B cell (primary cell): ENCODE measurements around the gene ANKRD28. TPM values are rescaled to one million over a fixed set of nuclear protein-coding genes. Genes with fewer than 3 reads are reported as not detected.

Source experiments
- ATAC-seq: fragments of 200-7000 bp; cut with Tn5 transposase; one replicate; pipeline ENCODE4 v1.10.0; 2021; ENCODE audit warnings: low read depth, mild to moderate bottlenecking, moderate number of reproducible peaks, moderate library complexity
- CTCF ChIA-PET: fragments of 350-600 bp; sonication (Branson Sonifier 250); formaldehyde crosslinking; loops from one replicate; lab custom pipeline; 2021; ENCODE audit warnings: antibody characterized with exemption, inconsistent platforms; lab: Charles Lee
- POLR2A ChIA-PET: fragments of 350-600 bp; sonication (Branson Sonifier 250); formaldehyde crosslinking; loops from one replicate; lab custom pipeline; 2021; ENCODE audit warnings: antibody characterized with exemption; lab: Charles Lee
- DNase-seq: peaks from one replicate; pipeline ENCODE4 v3.0.0; 2013
- H2AFZ ChIP-seq: 2 replicates; pipeline ENCODE4 v1.6.1; 2012; ENCODE audit warnings: mild to moderate bottlenecking, low read depth, low read length; ENCODE audit not compliant: insufficient read depth, poor library complexity, severe bottlenecking
- H3K27ac ChIP-seq, 2 donors: 1 replicate in 1 of 2; 2 replicates in 1 of 2; pipeline ENCODE4 v1.5.1; 2012 to 2013; ENCODE audit warnings: low read length in 2 of 2, mild to moderate bottlenecking in 2 of 2, moderate library complexity in 1 of 2
- H3K27me3 ChIP-seq, 4 experiments: fragments of 200-600 bp in 1 of 4; sonication (generic) in 1 of 4; replicated peaks in 1 of 4; 1 replicate in 2 of 4; 2 replicates in 2 of 4; pipeline versions ENCODE4 v1.6.1 to v1.7.0; 2013 to 2016; ENCODE audit warnings: low read length in 3 of 4, mild to moderate bottlenecking in 2 of 4, mixed read lengths in 1 of 4, moderate library complexity in 1 of 4; ENCODE audit not compliant: insufficient read depth in 4 of 4, control insufficient read depth in 3 of 4; ENCODE audit errors: control extremely low read depth in 1 of 4
- H3K36me3 ChIP-seq, 2 experiments: replicated peaks in 1 of 2; 1 replicate in 1 of 2; 2 replicates in 1 of 2; pipeline versions ENCODE4 v1.6.1 to v1.7.1; 2013; ENCODE audit warnings: low read length in 1 of 2; ENCODE audit not compliant: insufficient read depth in 2 of 2, control insufficient read depth in 1 of 2; ENCODE audit errors: control extremely low read depth in 1 of 2, extremely low read depth in 1 of 2
- H3K4me1 ChIP-seq, 2 donors: fragments of 200-600 bp in 1 of 2; sonication (generic) in 1 of 2; 1 replicate in 1 of 2; 2 replicates in 1 of 2; pipeline versions ENCODE4 v1.5.1 to v1.6.1; 2013 to 2017; ENCODE audit warnings: low read length in 2 of 2; ENCODE audit not compliant: control insufficient read depth in 2 of 2, insufficient read depth in 2 of 2
- H3K4me2 ChIP-seq: replicated peaks from 2 replicates; pipeline ENCODE3; 2012; ENCODE audit warnings: mild to moderate bottlenecking, low read depth, low read length; ENCODE audit not compliant: poor library complexity, severe bottlenecking
- H3K4me3 ChIP-seq, 5 experiments: fragments of 200-600 bp in 1 of 5; sonication (generic) in 1 of 5; 1 replicate in 3 of 5; 2 replicates in 2 of 5; pipeline versions ENCODE4 v1.5.1 to v1.7.0; 2011 to 2016; ENCODE audit warnings: low read length in 4 of 5, mild to moderate bottlenecking in 4 of 5, low read depth in 2 of 5, control low read depth in 1 of 5, moderate library complexity in 1 of 5; ENCODE audit not compliant: insufficient read depth in 1 of 5; ENCODE audit errors: control extremely low read depth in 1 of 5, extremely low read depth in 1 of 5
- H3K79me2 ChIP-seq: fragments of 200-600 bp; sonication (generic); one replicate; pipeline ENCODE4 v1.6.0; 2016; ENCODE audit warnings: low read length; ENCODE audit not compliant: control insufficient read depth, insufficient read depth
- H3K9ac ChIP-seq: fragments of 200-600 bp; sonication (generic); 2 replicates; pipeline ENCODE4 v1.6.1; 2017; ENCODE audit warnings: mild to moderate bottlenecking, low read length, moderate library complexity
- H3K9me3 ChIP-seq, 3 donors: one replicate each; pipeline versions ENCODE4 v1.6.1 to v1.7.1; 2013; ENCODE audit warnings: low read length in 2 of 3; ENCODE audit not compliant: control insufficient read depth in 2 of 3, insufficient read depth in 1 of 3; ENCODE audit errors: control extremely low read depth in 1 of 3
- H4K20me1 ChIP-seq: 2 replicates; pipeline ENCODE4 v1.6.0; 2012; ENCODE audit warnings: mild to moderate bottlenecking, low read length; ENCODE audit not compliant: insufficient read depth, control insufficient read depth, poor library complexity, severe bottlenecking
- H3K27ac Mint-ChIP-seq: one replicate; pipeline ENCODE4 v1.8.0; 2021; ENCODE audit warnings: mixed read lengths
- H3K27me3 Mint-ChIP-seq: one replicate; pipeline ENCODE4 v1.8.0; 2021; ENCODE audit warnings: mixed read lengths
- H3K4me1 Mint-ChIP-seq: one replicate; pipeline ENCODE4 v1.8.0; 2021; ENCODE audit warnings: mixed read lengths
- H3K4me3 Mint-ChIP-seq: one replicate; pipeline ENCODE4 v1.8.0; 2021; ENCODE audit warnings: mixed read lengths
- H3K9me3 Mint-ChIP-seq: one replicate; pipeline ENCODE4 v1.8.0; 2022; ENCODE audit warnings: mixed read lengths; ENCODE audit not compliant: insufficient read depth
- EZH2 ChIP-seq: IDR thresholded peaks from 2 replicates; pipeline ENCODE4 v1.6.1; 2012; ENCODE audit warnings: borderline replicate concordance, low read depth, mild to moderate bottlenecking, moderate library complexity, low read length; ENCODE audit not compliant: insufficient read depth, poor library complexity, severe bottlenecking
- WGBS: methylation state at CpG from one replicate; pipeline ENCODE4 v1.1.5; 2013; ENCODE audit warnings: missing lambda C conversion rate; ENCODE audit not compliant: insufficient coverage; 5-methylcytosine and 5-hydroxymethylcytosine counted together
- intact Hi-C: fragments of 100-400 bp; cut with micrococcal nuclease; formaldehyde crosslinking; loops from one replicate; pipeline ENCODE4 v1.10.0; 2022
- polyA plus RNA-seq: library from polyadenylated mRNA; depleted of rRNA; stranded (reverse); fragments of >200 nt; gene quantifications from 2 replicates; pipeline ENCODE4 v1.2.3, GENCODE V29; 2012
- total RNA-seq, 2 donors: library from RNA; stranded (reverse); fragments of 120-200 nt in 1 of 2; gene quantifications; 1 replicate in 1 of 2; 2 replicates in 1 of 2; pipeline versions ENCODE4 v1.2.3 to v1.2.4, GENCODE V29; 2013 to 2022
- TF ChIP-seq, protein P1 (sequence below): fragments of 200-600 bp; IDR thresholded peaks from one replicate; pipeline ENCODE4 v1.8.0; 2022; ENCODE audit warnings: antibody characterized with exemption, mild to moderate bottlenecking

Gene ANKRD28
- total and polyA plus RNA-seq, 2 donors (not counting 1 experiment from before 2014, with no cell fraction given): 20.7 to 37.4 TPM

DNA sequence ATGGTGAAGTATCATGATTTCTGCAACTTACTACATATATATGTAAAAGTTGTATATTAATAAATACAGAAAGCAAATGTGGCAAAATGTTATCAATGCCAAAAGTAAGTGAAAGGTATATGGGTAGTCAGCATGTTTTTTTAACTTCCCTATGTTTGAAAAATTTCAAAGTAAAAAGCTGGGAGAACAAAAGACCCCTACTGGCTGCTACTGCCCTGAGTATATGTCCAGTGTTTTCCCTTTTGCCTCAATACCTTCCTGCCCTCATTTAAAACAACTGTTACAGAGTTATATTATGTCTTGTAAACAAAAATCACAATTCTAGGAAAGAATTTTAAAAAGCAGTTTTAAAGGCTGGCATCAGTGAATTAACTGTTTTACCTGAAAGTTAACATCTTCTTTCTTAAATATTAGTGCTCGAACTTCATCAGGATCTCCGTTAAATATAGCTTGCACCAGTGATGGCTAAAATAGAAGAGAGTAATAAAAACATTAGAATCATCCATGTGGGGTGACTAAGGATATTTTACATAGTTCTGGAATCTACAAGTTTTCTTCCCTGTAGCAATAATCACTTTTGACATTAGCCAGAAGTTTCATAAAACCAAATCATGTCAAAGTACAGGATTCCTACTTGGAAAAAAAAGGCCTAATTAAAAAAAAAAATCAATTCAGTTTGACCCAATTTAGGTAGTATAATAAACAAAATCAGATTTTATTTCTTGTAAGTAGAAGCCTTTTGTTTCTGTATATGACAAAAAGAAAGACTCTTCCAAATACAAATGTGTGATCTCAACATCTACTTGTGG is 2.7 kb downstream of the ANKRD28 start:
- intact Hi-C loops: loop anchor here (5.0 kb wide), 1 partner anchor 62 kb away; no protein-coding TSS in a partner anchor
- no peak for TF ChIP-seq EZH2
- TF ChIP-seq, protein P1, sequence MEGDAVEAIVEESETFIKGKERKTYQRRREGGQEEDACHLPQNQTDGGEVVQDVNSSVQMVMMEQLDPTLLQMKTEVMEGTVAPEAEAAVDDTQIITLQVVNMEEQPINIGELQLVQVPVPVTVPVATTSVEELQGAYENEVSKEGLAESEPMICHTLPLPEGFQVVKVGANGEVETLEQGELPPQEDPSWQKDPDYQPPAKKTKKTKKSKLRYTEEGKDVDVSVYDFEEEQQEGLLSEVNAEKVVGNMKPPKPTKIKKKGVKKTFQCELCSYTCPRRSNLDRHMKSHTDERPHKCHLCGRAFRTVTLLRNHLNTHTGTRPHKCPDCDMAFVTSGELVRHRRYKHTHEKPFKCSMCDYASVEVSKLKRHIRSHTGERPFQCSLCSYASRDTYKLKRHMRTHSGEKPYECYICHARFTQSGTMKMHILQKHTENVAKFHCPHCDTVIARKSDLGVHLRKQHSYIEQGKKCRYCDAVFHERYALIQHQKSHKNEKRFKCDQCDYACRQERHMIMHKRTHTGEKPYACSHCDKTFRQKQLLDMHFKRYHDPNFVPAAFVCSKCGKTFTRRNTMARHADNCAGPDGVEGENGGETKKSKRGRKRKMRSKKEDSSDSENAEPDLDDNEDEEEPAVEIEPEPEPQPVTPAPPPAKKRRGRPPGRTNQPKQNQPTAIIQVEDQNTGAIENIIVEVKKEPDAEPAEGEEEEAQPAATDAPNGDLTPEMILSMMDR: no peak
- WGBS: no CpG with 5 or more reads among the region's 2 CpGs
- no peaks in the 10 kb centered on the region for H3K9me3 ChIP-seq
- ATAC-seq (no peak), DNase-seq (peak; percentile 29)
- no peaks in the 10 kb centered on the region for H3K9me3 Mint-ChIP-seq
- peaks cover 49% of the 10 kb centered on the region for H3K4me1 Mint-ChIP-seq
- H3K4me3 Mint-ChIP-seq: peak overlapping the region; percentile 70
- no peaks in the 10 kb centered on the region for H3K36me3 ChIP-seq
- H3K4me3 ChIP-seq: no peak overlapping the region
- no peaks in the 10 kb centered on the region for H3K27me3 ChIP-seq
- ChIA-PET CTCF (no interaction called here), POLR2A (no interaction called here)
- no peak overlapping the region for H2AFZ ChIP-seq
- peaks cover 29 to 39% of the 10 kb centered on the region in 2 donors for H3K4me1 ChIP-seq
- H3K27ac Mint-ChIP-seq: no peak overlapping the region
- H3K4me2 ChIP-seq: peak overlapping the region; percentile 72
- H3K27me3 Mint-ChIP-seq: no peaks in the 10 kb centered on the region
- peak overlapping the region; percentile 65 for H3K9ac ChIP-seq
- no peaks in the 10 kb centered on the region for H4K20me1 ChIP-seq
- H3K27ac ChIP-seq: peak overlapping the region; percentile 43 to 91
- peaks cover 48% of the 10 kb centered on the region for H3K79me2 ChIP-seq

DNA sequence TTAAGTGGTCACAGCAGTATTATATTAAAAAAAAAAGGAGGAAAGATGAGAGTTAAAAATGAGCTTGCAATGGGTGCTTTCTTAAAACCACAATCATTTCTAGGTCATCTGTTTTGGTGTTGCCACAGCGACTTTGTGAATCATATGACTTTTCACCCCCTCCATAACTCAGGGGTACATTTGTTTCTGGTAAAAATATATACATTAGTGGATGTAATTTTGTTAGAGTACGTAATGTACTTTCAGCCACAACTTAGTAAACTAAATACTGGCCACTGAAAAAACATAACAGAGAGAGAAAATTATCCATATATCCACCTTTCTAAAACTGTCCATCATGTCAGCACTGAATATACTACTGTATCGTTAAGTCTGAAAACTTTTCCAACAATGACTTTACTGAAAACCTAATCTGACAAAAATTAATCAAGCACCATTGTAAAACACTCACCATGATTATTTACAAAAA is 3.4 kb downstream of the ANKRD28 start:
- H3K36me3 ChIP-seq: no peaks in the 10 kb centered on the region
- H3K27ac Mint-ChIP-seq: peak overlapping the region; percentile 60
- CTCF ChIA-PET: interaction anchor here (0.8 kb wide), 1 partner anchor 164 kb away, joined by 3 read pairs; no protein-coding TSS in a partner anchor
- H3K4me2 ChIP-seq: peak overlapping the region; percentile 72
- no CpG with 5 or more reads among the region's 3 CpGs for WGBS
- peak overlapping the region; percentile 65 for H3K9ac ChIP-seq
- peak overlapping the region; percentile 60 for H3K4me3 Mint-ChIP-seq
- peaks cover 46% of the 10 kb centered on the region for H3K4me1 Mint-ChIP-seq
- no peaks in the 10 kb centered on the region for H4K20me1 ChIP-seq
- no peak overlapping the region for H3K4me3 ChIP-seq
- H3K9me3 Mint-ChIP-seq: no peaks in the 10 kb centered on the region
- H3K9me3 ChIP-seq: no peaks in the 10 kb centered on the region
- DNase-seq (peak; percentile 64), ATAC-seq (no peak)
- peaks cover 29 to 39% of the 10 kb centered on the region in 2 donors for H3K4me1 ChIP-seq
- POLR2A ChIA-PET: no interaction called here
- peak overlapping the region in 1 of 2 donors; percentile 91 for H3K27ac ChIP-seq
- H3K79me2 ChIP-seq: peaks cover 53% of the 10 kb centered on the region
- intact Hi-C loops: no loop called here
- H3K27me3 Mint-ChIP-seq: no peaks in the 10 kb centered on the region
- TF ChIP-seq, protein P1: no peak
- no peak for TF ChIP-seq EZH2
- H2AFZ ChIP-seq: no peak overlapping the region
- H3K27me3 ChIP-seq: no peaks in the 10 kb centered on the region
